Measurements from ENCODE around the gene PFDN1. TPM values are rescaled to one million over a fixed set of nuclear protein-coding genes. Genes with fewer than 3 reads are reported as not detected.
A peak's percentile ranks its signal among the peaks of the same experiment; 100 is the strongest.

Gene PFDN1
- total and polyA plus RNA-seq, 8 donors: 45.7 to 98.9 (median 87.3) TPM

- no peak for TF ChIP-seq CTCF (IDR thresholded peaks at IDR 0.05)
- H3K36me3 ChIP-seq: peaks cover 0 to 17% of the 10 kb centered on the region in 2 donors
- H3K27me3 ChIP-seq: no peaks in the 10 kb centered on the region
- H3K27ac ChIP-seq: no peak overlapping the region
- intact Hi-C loops (cut with DNase I): no loop called here
- DNase-seq (no peak), ATAC-seq (no peak)
- no peaks in the 10 kb centered on the region for H3K9me3 ChIP-seq
- no peak overlapping the region for H3K4me3 ChIP-seq
- peaks cover 9 to 63% of the 10 kb centered on the region in 2 donors for H3K4me1 ChIP-seq
Observed at GRCh38 chr5:140255460-140256157, 47.3 kb downstream of the PFDN1 start.

- intact Hi-C loops (cut with DNase I): loop anchor here in 1 of 2 donors (5.0 kb wide), 1 partner anchor 93 kb away; the partner anchor contains the start of gene HBEGF
- peaks cover 9 to 60% of the 10 kb centered on the region in 2 donors for H3K4me1 ChIP-seq
- ATAC-seq: peak; percentile 88
Observed at GRCh38 chr5:140253985-140254384, 48.9 kb downstream of the PFDN1 start.

GRCh38 chr5:140252470-140253126, 50.3 kb downstream of the PFDN1 start:
- no peaks in the 10 kb centered on the region for H3K27me3 ChIP-seq
- H3K4me3 ChIP-seq: no peak overlapping the region
- H3K27ac ChIP-seq: peak overlapping the region in 1 of 2 donors; percentile 68
- no peaks in the 10 kb centered on the region for H3K9me3 ChIP-seq
- intact Hi-C loops (cut with DNase I): loop anchor here in 1 of 2 donors (5.0 kb wide), 1 partner anchor 95 kb away; the partner anchor contains the start of gene HBEGF
- ATAC-seq (no peak), DNase-seq (no peak)
- no peak for TF ChIP-seq CTCF (IDR thresholded peaks at IDR 0.05)
- peaks cover 0 to 35% of the 10 kb centered on the region in 2 donors for H3K36me3 ChIP-seq
- peaks cover 9 to 60% of the 10 kb centered on the region in 2 donors for H3K4me1 ChIP-seq

More at GRCh38 chr5:140253985-140254384, 48.9 kb downstream of the PFDN1 start:
- no peak overlapping the region for H3K4me3 ChIP-seq
- peaks cover 0 to 33% of the 10 kb centered on the region in 2 donors for H3K36me3 ChIP-seq
- no peaks in the 10 kb centered on the region for H3K27me3 ChIP-seq
- H3K9me3 ChIP-seq: no peaks in the 10 kb centered on the region
- DNase-seq: peak in 2 of 4 donors; percentile 62 to 78
- TF ChIP-seq CTCF (IDR thresholded peaks at IDR 0.05): no peak
- peak overlapping the region in 1 of 2 donors; percentile 28 for H3K27ac ChIP-seq

GRCh38 chr5:140251527-140251973, 51.4 kb downstream of the PFDN1 start:
- DNase-seq: peak in 1 of 4 donors; percentile 67
- peak; percentile 48 for ATAC-seq
- Histone ChIP-seq H3K4me1 (peaks cover 11 to 63% of the 10 kb centered on the region in 2 donors), H3K4me3 (no peak overlapping the region), H3K36me3 (peaks cover 0 to 36% of the 10 kb centered on the region in 2 donors), H3K9me3 (no peaks in the 10 kb centered on the region), H3K27ac (peak overlapping the region in 1 of 2 donors; percentile 68), H3K27me3 (no peaks in the 10 kb centered on the region)
- intact Hi-C loops (cut with DNase I): loop anchor here in 1 of 2 donors (5.0 kb wide), 1 partner anchor 96 kb away; the partner anchor contains the start of gene HBEGF
- TF ChIP-seq CTCF (IDR thresholded peaks at IDR 0.05): no peak

- TF ChIP-seq CTCF (IDR thresholded peaks at IDR 0.05): no peak
- Histone ChIP-seq H3K9me3 (no peaks in the 10 kb centered on the region), H3K4me1 (peaks cover 20 to 68% of the 10 kb centered on the region in 2 donors), H3K36me3 (peaks cover 0 to 47% of the 10 kb centered on the region in 2 donors), H3K27me3 (no peaks in the 10 kb centered on the region), H3K4me3 (no peak overlapping the region), H3K27ac (peak overlapping the region in 1 of 2 donors; percentile 68)
- intact Hi-C loops (cut with DNase I): loop anchor here in 1 of 2 donors (5.0 kb wide), 1 partner anchor 97 kb away; the partner anchor contains the start of gene HBEGF
- ATAC-seq (no peak), DNase-seq (no peak)
Observed at GRCh38 chr5:140250386-140250785, 52.5 kb downstream of the PFDN1 start.

All from left lung (tissue), 10 donors.